GM19468 (cell line): ENCODE results near the gene PDE6B.
"Not testable (repeated sequence)": the region's sequence is repeated elsewhere in the genome, so short reads cannot be mapped to it uniquely, and the experiment has no call there.

ENCODE experiments used
- ATAC-seq: cut with Tn5 transposase; IDR thresholded peaks from one replicate; pipeline ENCODE4 v1.9.1; 2021; ENCODE audit warnings: mild to moderate bottlenecking, moderate library complexity, moderate number of reproducible peaks; ENCODE audit not compliant: unreplicated experiment; ENCODE audit errors: extremely low read depth

Gene PDE6B

GRCh38 chr4:634599-634985 lies 9.2 kb downstream of the PDE6B start:
- no peak for ATAC-seq

GRCh38 chr4:635066-635835 lies 9.9 kb downstream of the PDE6B start:
- ATAC-seq, result not testable (repeated sequence)

- ATAC-seq, result no peak
Observed at GRCh38 chr4:635851-636627, 10.7 kb downstream of the PDE6B start.

DNA sequence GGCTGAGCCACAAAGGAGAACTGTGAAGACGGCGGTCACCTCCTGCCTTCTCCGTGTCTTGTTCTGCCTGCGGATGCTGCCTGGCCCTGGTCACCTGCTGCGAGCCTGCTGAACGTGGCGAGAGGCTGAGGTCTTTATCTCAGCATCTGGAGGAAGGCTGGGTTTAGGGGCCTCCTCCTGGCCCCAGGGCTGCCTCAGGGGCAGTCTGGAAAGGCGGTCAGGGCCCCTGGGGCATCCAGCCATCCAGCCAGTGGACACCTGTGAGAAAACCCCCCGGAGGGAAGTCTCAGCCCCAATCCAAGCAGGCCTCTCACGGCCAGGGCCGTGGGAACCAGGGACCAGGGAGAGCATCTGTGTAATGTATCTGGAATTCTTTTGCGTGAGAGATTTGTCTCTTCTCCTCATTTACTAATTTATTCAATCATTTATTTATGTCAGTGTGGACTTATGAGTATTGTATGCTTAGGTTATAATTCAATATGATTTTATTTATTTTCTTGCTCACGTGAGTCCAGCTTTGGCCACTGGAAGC lies 11.3 kb downstream of the PDE6B start:
- ATAC-seq, result no peak

GRCh38 chr4:637536-638280 lies 12.3 kb downstream of the PDE6B start:
- no peak for ATAC-seq

DNA sequence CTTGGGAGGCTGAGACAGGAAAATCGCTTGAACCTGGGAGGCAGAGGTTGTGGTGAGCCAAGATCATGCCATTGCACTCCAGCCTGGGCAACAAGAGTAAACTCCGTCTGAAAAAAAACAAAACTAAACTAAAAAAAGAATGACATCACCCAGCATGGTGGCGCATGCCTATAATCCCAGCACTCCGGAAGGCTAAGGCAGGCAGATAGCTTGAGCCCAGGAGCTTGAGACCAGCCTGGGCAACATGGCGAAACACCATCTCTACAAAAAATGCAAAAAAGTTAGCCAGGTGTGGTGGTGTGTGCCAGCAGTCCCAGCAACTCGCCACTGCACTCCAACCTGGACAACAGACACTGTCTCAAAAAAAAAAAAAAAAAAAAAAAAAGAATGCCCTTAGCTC lies 17.0 kb downstream of the PDE6B start:
- not testable (repeated sequence) for ATAC-seq

- ATAC-seq, result no peak
Observed at GRCh38 chr4:646460-646859, 21.1 kb downstream of the PDE6B start.

- no peak for ATAC-seq
Observed at GRCh38 chr4:647481-647880, 22.1 kb downstream of the PDE6B start.

DNA sequence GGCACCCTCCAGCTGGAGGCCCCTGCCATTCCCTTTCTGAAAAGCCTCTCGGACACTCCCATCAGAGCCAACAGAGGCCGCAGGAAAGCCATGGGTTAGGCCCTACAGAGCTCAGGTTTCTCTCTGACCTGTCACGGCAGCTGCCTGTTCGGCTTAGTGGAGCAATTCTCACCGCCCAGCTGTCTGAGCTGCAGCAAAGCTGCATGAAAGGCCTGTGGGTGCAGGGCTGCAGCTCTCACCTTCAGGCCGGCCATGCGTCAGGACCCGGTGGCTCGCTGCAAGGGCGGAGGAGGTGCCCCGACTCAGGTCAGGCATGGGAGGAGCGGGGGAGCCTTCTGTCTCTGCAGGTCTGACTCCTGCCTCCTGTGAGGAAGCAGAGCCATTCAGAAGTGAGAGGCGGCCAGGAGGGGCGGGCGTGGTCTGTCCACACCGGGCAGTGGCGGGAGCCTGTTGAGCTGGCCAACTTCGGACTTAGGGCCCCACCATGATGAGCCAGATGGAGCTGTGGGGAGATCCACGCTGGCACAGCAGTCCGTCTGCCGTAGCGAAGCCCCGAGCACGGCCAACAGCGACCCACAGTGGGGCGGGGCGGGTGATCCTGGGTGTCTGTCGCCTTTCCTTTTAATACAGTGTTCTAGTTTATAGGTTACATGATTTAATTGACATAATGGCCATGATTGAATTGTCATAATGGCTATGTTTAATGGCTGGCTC lies 23.4 kb downstream of the PDE6B start:
- no peak for ATAC-seq

DNA sequence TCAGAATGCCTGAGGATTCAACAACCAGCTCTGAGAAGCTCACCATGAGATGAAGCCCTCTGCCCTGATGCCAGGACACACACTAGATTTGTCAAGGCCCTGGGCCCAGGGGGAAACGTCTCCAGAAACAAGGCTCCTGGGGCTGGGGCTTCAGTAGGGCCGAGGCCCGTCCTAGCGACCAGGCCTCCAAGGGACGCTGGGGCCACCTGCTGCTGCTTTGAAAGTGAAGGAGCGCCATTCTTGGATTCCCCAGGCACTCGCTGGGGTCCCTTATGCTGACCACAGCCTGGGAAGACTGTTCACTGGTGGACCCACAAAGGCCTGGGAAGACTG lies 23.9 kb downstream of the PDE6B start:
- ATAC-seq, result no peak

GRCh38 chr4:649751-650310 lies 24.5 kb downstream of the PDE6B start:
- no peak for ATAC-seq

- no peak for ATAC-seq
Observed at GRCh38 chr4:650461-650860, 25.1 kb downstream of the PDE6B start.

GRCh38 chr4:650951-651883 lies 25.8 kb downstream of the PDE6B start:
- ATAC-seq, result no peak

- no peak for ATAC-seq
Observed at GRCh38 chr4:651884-652642, 26.7 kb downstream of the PDE6B start.

GRCh38 chr4:653080-653821 lies 27.9 kb downstream of the PDE6B start:
- no peak for ATAC-seq

GRCh38 chr4:653831-654502 lies 28.6 kb downstream of the PDE6B start:
- no peak for ATAC-seq

GRCh38 chr4:654503-654845 lies 29.1 kb downstream of the PDE6B start:
- ATAC-seq, result no peak
